Mucosa of descending colon (tissue), 3 donors: ENCODE measurements around the gene PLEKHA5. TPM values are rescaled to one million over a fixed set of nuclear protein-coding genes. Genes with fewer than 3 reads are reported as not detected.
"Not testable (repeated sequence)": the region's sequence is repeated elsewhere in the genome, so short reads cannot be mapped to it uniquely, and the experiment has no call there.

Experiments used
- ATAC-seq: fragments of 200-7000 bp; cut with Tn5 transposase; one replicate; pipeline ENCODE4 v1.9.1; 2020; ENCODE audit warnings: mild to moderate bottlenecking, moderate library complexity
- DNase-seq, 3 donors: peaks; one replicate each; pipeline ENCODE4 v3.0.0-alpha.2; 2020
- H3K36me3 ChIP-seq: fragments of 200-600 bp; one replicate; pipeline ENCODE4 v1.8.0; 2021; ENCODE audit warnings: low read depth, mild to moderate bottlenecking
- H3K4me1 ChIP-seq: fragments of 200-600 bp; one replicate; pipeline ENCODE4 v1.8.0; 2021; ENCODE audit warnings: low read depth, mild to moderate bottlenecking
- H3K4me3 ChIP-seq: fragments of 200-600 bp; one replicate; pipeline ENCODE4 v1.8.0; 2021; ENCODE audit warnings: mild to moderate bottlenecking
- H3K9me3 ChIP-seq: fragments of 200-600 bp; one replicate; pipeline ENCODE4 v1.8.0; 2021; ENCODE audit warnings: mild to moderate bottlenecking
- intact Hi-C, 2 donors: fragments of 100-400 bp; cut with DNase I in 1 of 2; cut with micrococcal nuclease in 1 of 2; formaldehyde crosslinking; loops; one replicate each; pipeline versions ENCODE4 v1.11.0 to v1.11.1; 2022; cut with DNase I, micrococcal nuclease
- total RNA-seq, 3 donors: library from RNA; stranded (reverse); fragmentation: NEBNext Ultra II Directional in 2 of 3; extraction: Animal tissue kit (Norgen Biotek cat#: 25700) in 2 of 3; gene quantifications; one replicate each; pipeline versions ENCODE4 v1.2.1 to v1.2.4, GENCODE V29; 2021 to 2023
- TF ChIP-seq, protein P1 (sequence below): fragments of 200-600 bp; IDR thresholded peaks from one replicate; pipeline ENCODE4 v1.8.0; 2022; ENCODE audit warnings: antibody characterized with exemption, mild to moderate bottlenecking
- donor health status: DM: no; HTN: no; CAD: no; lungs with moderate emphysema.
- donor health status: DM: no; HTN: no; CAD: no.
- donor health status: DM: no; HTN: yes; CAD: no.

PLEKHA5 gene
- total RNA-seq, 3 donors from 2014 or later: 29.6 to 47.9 (median 36.5) TPM

DNA sequence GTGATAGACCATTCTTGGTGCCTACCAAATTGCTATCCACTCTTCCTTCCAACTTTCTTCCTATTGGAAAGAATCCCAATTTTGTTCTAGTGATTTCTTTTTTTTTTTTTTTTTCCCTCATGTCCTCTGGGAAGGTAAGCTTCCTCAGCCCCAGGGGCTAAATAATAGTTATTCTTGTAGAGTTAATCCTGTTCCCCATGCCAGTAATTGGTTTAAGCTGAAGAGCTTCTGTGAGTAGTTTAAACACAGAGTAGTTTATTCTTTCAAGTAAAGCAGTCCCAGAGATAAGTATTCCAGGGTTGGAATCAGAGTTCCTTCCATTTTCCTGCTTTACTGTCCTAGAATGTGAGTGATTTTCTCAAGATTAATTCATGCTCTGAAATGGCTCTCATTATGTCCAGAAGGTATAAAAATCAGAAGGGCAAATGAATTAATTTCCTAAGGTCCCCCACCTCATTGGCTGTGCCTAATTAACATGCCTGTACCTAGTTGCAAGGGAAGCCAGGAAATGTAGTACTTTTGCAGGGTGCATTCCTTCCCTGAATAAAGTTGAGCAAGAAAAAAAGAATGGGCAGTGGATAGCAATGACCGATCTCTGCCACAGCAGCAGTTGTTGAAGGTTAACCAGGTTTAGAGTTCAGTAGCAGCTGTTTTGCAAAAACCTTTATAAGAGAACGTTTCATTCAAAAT is 97.8 kb downstream of the PLEKHA5 start:
- DNase-seq (no peak), ATAC-seq (no peak)
- intact Hi-C loops: no loop called here

DNA sequence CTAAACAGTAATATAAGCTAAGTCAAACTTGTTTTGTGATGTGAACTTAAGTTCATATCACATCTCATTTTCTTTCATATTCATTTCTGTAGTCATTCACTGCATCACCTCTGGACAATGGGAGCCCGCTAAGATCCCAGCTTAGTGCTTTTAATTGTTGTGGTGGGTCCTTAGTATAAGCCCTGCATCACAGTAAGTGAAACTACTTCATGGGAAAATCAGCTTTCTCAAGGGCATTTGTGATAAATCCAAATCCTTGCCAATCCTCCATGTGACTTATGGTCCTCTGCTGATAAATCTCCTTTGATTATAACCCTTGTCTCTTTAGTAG is 98.3 kb downstream of the PLEKHA5 start:
- no peak for DNase-seq
- intact Hi-C loops: no loop called here
- TF ChIP-seq, protein P1, sequence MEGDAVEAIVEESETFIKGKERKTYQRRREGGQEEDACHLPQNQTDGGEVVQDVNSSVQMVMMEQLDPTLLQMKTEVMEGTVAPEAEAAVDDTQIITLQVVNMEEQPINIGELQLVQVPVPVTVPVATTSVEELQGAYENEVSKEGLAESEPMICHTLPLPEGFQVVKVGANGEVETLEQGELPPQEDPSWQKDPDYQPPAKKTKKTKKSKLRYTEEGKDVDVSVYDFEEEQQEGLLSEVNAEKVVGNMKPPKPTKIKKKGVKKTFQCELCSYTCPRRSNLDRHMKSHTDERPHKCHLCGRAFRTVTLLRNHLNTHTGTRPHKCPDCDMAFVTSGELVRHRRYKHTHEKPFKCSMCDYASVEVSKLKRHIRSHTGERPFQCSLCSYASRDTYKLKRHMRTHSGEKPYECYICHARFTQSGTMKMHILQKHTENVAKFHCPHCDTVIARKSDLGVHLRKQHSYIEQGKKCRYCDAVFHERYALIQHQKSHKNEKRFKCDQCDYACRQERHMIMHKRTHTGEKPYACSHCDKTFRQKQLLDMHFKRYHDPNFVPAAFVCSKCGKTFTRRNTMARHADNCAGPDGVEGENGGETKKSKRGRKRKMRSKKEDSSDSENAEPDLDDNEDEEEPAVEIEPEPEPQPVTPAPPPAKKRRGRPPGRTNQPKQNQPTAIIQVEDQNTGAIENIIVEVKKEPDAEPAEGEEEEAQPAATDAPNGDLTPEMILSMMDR: no peak
- Histone ChIP-seq H3K9me3 (peaks cover 6% of the 10 kb centered on the region), H3K4me1 (no peaks in the 10 kb centered on the region), H3K4me3 (no peak overlapping the region), H3K36me3 (no peaks in the 10 kb centered on the region)
- ATAC-seq: no peak

More for the DNA sequence above, 97.8 kb downstream of the PLEKHA5 start:
- no peaks in the 10 kb centered on the region for H3K4me1 ChIP-seq
- H3K36me3 ChIP-seq: no peaks in the 10 kb centered on the region
- H3K9me3 ChIP-seq: peaks cover 6% of the 10 kb centered on the region
- TF ChIP-seq, protein P1: no peak
- no peak overlapping the region for H3K4me3 ChIP-seq

DNA sequence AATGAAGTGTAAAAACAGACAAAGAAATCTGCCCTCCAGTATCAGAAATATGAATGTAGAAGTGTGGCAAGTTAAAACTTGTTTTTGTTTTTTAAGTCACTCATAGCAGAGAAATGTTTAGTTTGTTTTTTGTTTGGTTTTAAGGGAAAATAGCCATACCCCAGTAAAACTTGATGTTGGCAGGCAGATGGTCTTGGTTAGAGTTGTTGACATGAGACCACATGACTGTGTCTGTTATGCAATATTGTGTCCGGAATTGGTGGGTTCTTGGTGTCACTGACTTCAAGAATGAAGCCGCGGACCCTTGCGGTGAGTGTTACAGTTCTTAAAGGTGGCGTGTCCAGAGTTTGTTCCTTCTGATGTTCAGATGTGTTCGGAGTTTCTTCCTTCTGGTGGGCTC is 99.5 kb downstream of the PLEKHA5 start:
- DNase-seq, intact Hi-C loops, H3K36me3 ChIP-seq, H3K4me1 ChIP-seq, H3K4me3 ChIP-seq, ATAC-seq, H3K9me3 ChIP-seq: not testable (repeated sequence)

DNA sequence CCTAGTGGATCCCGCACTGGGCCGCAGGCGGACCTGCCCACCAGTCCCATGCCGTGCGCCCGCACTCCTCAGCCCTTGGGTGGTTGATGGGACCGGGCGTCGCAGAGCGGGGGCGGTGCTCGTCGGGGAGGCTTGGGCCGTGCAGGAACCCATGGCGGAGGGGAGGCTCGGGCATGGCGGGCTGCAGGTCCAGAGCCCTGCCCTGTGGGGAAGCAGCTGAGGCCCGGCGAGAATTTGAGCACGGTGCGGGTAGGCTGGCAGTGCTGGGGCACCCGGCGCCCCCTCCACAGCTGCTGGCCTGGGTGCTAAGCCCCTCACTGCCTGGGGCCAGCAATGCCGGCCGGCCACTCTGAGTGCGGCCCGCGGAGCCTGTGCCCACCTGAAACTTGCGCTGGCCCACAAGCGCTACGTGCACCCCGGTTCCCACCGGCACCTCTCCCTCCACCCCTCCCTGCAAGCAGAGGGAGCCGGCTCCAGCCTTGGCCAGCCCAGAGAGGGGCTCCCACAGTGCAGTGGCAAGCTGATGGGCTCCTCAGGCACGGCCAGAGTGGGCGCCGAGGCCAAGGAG is 100.8 kb downstream of the PLEKHA5 start:
- H3K4me1 ChIP-seq: peaks cover 6% of the 10 kb centered on the region
- no peak overlapping the region for H3K4me3 ChIP-seq
- H3K36me3 ChIP-seq: no peaks in the 10 kb centered on the region
- ATAC-seq (no peak), DNase-seq (no peak)
- TF ChIP-seq, protein P1: no peak
- intact Hi-C loops: no loop called here
- peaks cover 6% of the 10 kb centered on the region for H3K9me3 ChIP-seq

DNA sequence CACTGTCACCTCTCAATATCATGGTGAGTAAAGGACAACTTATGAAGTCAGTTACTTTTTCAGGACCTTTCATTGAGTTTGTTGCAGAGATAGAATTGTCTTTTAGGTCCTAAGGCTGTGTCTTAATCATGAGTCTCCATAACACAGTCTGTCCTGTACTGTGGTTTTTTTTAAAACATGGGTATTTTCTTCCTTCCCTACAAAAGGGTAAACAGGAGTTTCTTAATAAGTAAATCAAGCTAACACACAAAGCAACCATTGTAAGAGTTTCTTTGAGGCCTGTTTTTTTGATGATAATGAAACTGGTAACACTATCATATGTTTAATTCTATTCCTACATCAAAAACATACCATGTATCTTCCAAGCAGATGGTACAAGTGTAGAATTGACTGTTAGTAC is 101.4 kb downstream of the PLEKHA5 start:
- intact Hi-C loops: no loop called here
- Histone ChIP-seq H3K36me3 (no peaks in the 10 kb centered on the region), H3K9me3 (peaks cover 6% of the 10 kb centered on the region), H3K4me3 (no peak overlapping the region), H3K4me1 (peaks cover 6% of the 10 kb centered on the region)
- TF ChIP-seq, protein P1: no peak
- DNase-seq: no peak
- ATAC-seq: no peak

DNA sequence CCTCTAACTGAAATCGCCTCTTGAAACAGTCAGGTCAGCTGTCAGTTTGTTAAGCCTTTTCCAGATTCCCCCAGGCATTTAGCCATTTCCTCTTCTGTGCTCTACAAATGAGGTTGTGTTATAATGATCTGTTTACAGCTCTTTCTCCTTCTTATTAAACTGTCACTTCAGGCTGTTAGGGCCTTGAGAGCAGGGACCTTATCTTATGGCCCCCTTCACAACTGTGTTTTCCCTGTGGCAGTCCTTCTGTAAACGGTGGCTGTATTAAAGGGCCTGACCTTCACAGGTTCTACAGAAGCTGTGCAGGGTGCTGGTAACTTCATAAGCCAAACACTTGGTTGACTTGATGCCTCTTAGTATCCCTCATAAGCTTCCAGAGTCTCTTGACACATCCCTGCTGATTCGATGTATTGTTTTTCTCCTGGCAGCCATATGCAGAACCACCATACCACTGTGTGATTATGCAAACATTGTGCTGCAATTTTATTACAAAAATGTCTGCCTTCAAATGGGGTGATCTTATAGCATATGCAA is 104.7 kb downstream of the PLEKHA5 start:
- Histone ChIP-seq H3K9me3 (peaks cover 6% of the 10 kb centered on the region), H3K4me1 (peaks cover 6% of the 10 kb centered on the region), H3K4me3 (no peak overlapping the region), H3K36me3 (no peaks in the 10 kb centered on the region)
- intact Hi-C loops: no loop called here
- ATAC-seq (peak; percentile 17), DNase-seq (no peak)
- TF ChIP-seq, protein P1: no peak
